Measurements from ENCODE around the gene KIAA0232. TPM values are rescaled to one million over a fixed set of nuclear protein-coding genes. Genes with fewer than 3 reads are reported as not detected.

The KIAA0232 gene
- total and polyA plus RNA-seq, 9 of the 15 experiments (the other 6 are each of a cell fraction or from before 2014, with no cell fraction given), result 3.5 to 17.4 (median 13.0) TPM

DNA sequence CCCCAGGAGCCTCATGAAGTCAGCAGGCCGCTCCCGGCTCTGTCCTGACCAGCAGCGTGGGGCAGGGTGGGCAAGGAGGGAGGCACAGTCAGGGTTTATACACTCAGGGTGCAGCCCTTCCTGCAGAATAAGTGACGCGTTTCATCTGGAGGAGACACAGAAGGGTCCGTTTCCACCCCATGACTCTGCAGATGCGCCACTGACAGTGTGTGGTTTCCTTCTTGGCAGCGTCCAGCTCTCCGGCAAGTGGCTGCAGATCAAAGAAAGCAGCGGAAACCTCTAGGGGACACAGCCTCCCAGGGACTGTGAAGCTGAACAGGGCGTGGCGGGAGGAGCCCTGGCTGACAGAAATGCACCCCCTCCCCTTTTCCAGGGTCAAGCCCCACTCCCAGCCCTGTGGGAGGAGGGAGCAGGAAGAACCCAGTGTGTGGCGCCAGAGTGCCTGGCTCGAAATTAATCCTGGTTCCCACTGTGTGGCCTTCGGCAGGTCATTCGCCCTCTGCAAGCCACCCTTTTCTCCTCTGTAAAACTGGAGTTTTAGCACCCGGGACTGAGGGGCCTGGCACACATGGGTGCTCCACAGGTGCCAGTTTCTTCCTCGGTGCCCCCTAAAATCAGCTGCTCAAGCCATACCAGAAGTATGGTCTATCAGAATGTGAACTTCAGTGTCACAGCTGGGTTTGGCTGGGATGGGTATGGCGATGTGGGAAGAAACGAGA lies 109.8 kb downstream of the KIAA0232 start (continued):
- TF ChIP-seq, protein P1, sequence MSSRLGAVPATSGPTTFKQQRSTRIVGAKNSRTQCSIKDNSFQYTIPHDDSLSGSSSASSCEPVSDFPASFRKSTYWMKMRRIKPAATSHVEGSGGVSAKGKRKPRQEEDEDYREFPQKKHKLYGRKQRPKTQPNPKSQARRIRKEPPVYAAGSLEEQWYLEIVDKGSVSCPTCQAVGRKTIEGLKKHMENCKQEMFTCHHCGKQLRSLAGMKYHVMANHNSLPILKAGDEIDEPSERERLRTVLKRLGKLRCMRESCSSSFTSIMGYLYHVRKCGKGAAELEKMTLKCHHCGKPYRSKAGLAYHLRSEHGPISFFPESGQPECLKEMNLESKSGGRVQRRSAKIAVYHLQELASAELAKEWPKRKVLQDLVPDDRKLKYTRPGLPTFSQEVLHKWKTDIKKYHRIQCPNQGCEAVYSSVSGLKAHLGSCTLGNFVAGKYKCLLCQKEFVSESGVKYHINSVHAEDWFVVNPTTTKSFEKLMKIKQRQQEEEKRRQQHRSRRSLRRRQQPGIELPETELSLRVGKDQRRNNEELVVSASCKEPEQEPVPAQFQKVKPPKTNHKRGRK (tag; IDR thresholded peaks at IDR 0.05), result no peak
- TF ChIP-seq CSDE1 (IDR thresholded peaks at IDR 0.05) (no peak), ETV5 (CRISPR knock-in tag; IDR thresholded peaks at IDR 0.05; ENCODE audit: low read depth) (peak; percentile 62), STAT5B (CRISPR knock-in tag; IDR thresholded peaks at IDR 0.05) (no peak), SMAD4 (CRISPR knock-in tag; conservative IDR thresholded peaks at IDR 0.05) (peak; percentile 59), HDAC8 (tag; IDR thresholded peaks at IDR 0.05) (no peak), KAT8 (IDR thresholded peaks at IDR 0.05; ENCODE audit: low read depth) (no peak), PYGO2 (tag; IDR thresholded peaks at IDR 0.05) (no peak), NR3C1 (CRISPR knock-in tag; IDR thresholded peaks at IDR 0.05) (no peak), NFRKB (IDR thresholded peaks at IDR 0.05; ENCODE audit: low read depth) (no peak), ERF (CRISPR knock-in tag; IDR thresholded peaks at IDR 0.05) (no peak), CCNT2 (IDR thresholded peaks at IDR 0.05; ENCODE audit: borderline replicate concordance, extremely low read depth, insufficient read length, low read depth, low read length) (no peak), SPI1 (IDR thresholded peaks at IDR 0.05; ENCODE audit: borderline replicate concordance, low read depth, low read length) (no peak), PTTG1 (tag; IDR thresholded peaks at IDR 0.05; ENCODE audit: low read depth) (no peak), ZNF717 (CRISPR knock-in tag; IDR thresholded peaks at IDR 0.05) (0 out of 2 replicates have a peak, but pooled peaks have one; percentile 26), FOS (IDR thresholded peaks at IDR 0.05; ENCODE audit: extremely low read depth, insufficient read length) (no peak), CC2D1A (IDR thresholded peaks at IDR 0.05) (no peak), ZKSCAN1 (IDR thresholded peaks at IDR 0.05; ENCODE audit: low read depth, low read length) (0 out of 2 replicates have a peak, but pooled peaks have one; percentile 30), GATAD2B (IDR thresholded peaks at IDR 0.05; ENCODE audit: borderline replicate concordance) (no peak)
- TF ChIP-seq, protein P2, sequence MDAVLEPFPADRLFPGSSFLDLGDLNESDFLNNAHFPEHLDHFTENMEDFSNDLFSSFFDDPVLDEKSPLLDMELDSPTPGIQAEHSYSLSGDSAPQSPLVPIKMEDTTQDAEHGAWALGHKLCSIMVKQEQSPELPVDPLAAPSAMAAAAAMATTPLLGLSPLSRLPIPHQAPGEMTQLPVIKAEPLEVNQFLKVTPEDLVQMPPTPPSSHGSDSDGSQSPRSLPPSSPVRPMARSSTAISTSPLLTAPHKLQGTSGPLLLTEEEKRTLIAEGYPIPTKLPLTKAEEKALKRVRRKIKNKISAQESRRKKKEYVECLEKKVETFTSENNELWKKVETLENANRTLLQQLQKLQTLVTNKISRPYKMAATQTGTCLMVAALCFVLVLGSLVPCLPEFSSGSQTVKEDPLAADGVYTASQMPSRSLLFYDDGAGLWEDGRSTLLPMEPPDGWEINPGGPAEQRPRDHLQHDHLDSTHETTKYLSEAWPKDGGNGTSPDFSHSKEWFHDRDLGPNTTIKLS (IDR thresholded peaks at IDR 0.05; ENCODE audit: borderline replicate concordance, low read depth), result 0 out of 2 replicates have a peak, but pooled peaks have one; percentile 23
- TF ChIP-seq, protein P3, sequence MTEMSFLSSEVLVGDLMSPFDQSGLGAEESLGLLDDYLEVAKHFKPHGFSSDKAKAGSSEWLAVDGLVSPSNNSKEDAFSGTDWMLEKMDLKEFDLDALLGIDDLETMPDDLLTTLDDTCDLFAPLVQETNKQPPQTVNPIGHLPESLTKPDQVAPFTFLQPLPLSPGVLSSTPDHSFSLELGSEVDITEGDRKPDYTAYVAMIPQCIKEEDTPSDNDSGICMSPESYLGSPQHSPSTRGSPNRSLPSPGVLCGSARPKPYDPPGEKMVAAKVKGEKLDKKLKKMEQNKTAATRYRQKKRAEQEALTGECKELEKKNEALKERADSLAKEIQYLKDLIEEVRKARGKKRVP (CRISPR knock-in tag; IDR thresholded peaks at IDR 0.05), result no peak
- TF ChIP-seq, protein P4, sequence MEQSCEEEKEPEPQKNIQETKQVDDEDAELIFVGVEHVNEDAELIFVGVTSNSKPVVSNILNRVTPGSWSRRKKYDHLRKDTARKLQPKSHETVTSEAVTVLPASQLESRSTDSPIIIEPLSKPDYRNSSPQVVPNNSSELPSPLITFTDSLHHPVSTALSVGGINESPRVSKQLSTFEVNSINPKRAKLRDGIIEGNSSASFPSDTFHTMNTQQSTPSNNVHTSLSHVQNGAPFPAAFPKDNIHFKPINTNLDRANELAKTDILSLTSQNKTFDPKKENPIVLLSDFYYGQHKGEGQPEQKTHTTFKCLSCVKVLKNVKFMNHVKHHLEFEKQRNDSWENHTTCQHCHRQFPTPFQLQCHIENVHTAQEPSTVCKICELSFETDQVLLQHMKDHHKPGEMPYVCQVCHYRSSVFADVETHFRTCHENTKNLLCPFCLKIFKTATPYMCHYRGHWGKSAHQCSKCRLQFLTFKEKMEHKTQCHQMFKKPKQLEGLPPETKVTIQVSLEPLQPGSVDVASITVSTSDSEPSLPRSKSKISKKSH (CRISPR knock-in tag; IDR thresholded peaks at IDR 0.05), result no peak
- TF ChIP-seq, protein P5, sequence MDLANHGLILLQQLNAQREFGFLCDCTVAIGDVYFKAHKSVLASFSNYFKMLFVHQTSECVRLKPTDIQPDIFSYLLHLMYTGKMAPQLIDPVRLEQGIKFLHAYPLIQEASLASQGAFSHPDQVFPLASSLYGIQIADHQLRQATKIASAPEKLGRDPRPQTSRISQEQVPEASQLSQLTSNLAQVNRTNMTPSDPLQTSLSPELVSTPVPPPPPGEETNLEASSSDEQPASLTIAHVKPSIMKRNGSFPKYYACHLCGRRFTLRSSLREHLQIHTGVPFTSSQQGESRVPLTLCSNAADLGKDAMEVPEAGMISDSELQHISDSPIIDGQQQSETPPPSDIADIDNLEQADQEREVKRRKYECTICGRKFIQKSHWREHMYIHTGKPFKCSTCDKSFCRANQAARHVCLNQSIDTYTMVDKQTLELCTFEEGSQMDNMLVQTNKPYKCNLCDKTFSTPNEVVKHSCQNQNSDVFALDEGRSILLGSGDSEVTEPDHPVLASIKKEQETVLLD (IDR thresholded peaks at IDR 0.05), result peak; percentile 58; the same call in 1 of the 2 replicates

Measured in K562 (cell line).